Measurements from ENCODE around the gene VAT1L. TPM values are rescaled to one million over a fixed set of nuclear protein-coding genes. Genes with fewer than 3 reads are reported as not detected.

The VAT1L gene
- total RNA-seq, 1 experiment from 2014 or later: 0.10 TPM

GRCh38 chr16:77738706-77739558 lies 49.4 kb upstream of the VAT1L start:
- ChIA-PET RAD21 (ENCODE audit: low non-redundant PET in 1 of 2, low total read pairs in 2 of 2, uncharacterized antibody in 2 of 2, unreplicated experiment in 2 of 2) (no interaction called here), CTCF (no interaction called here), POLR2A (no interaction called here)
- no peak overlapping the region for H3K9ac ChIP-seq (ENCODE audit: low read length)
- no peak overlapping the region for H3K4me3 ChIP-seq (replicated peaks in 1 of 2; ENCODE audit: low read depth in 1 of 2, low read length in 2 of 2)
- no peak overlapping the region for H3K4me2 ChIP-seq (ENCODE audit: low read length)
- no TSS peak for BruUV-seq (replicated peaks)
- no peak for DNase-seq (ENCODE audit: low read depth, low spot score)
- no peak for TF ChIP-seq FOSL1 (IDR thresholded peaks at IDR 0.05; ENCODE audit: low read depth)
- no peak for TF ChIP-seq EZH2 (IDR thresholded peaks at IDR 0.05)
- TF ChIP-seq CBX3 (IDR thresholded peaks at IDR 0.05; ENCODE audit: low read depth): no peak
- TF ChIP-seq EZH2phosphoT487 (IDR thresholded peaks at IDR 0.05; ENCODE audit: borderline replicate concordance): no peak
- no peak for TF ChIP-seq SIN3A (IDR thresholded peaks at IDR 0.05; ENCODE audit: low read depth)
- TF ChIP-seq SRF (IDR thresholded peaks at IDR 0.05; ENCODE audit: low read depth): no peak
- TF ChIP-seq, protein P1, sequence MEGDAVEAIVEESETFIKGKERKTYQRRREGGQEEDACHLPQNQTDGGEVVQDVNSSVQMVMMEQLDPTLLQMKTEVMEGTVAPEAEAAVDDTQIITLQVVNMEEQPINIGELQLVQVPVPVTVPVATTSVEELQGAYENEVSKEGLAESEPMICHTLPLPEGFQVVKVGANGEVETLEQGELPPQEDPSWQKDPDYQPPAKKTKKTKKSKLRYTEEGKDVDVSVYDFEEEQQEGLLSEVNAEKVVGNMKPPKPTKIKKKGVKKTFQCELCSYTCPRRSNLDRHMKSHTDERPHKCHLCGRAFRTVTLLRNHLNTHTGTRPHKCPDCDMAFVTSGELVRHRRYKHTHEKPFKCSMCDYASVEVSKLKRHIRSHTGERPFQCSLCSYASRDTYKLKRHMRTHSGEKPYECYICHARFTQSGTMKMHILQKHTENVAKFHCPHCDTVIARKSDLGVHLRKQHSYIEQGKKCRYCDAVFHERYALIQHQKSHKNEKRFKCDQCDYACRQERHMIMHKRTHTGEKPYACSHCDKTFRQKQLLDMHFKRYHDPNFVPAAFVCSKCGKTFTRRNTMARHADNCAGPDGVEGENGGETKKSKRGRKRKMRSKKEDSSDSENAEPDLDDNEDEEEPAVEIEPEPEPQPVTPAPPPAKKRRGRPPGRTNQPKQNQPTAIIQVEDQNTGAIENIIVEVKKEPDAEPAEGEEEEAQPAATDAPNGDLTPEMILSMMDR (IDR thresholded peaks at IDR 0.05 in 2 of 3, conservative IDR thresholded peaks at IDR 0.05 in 1 of 3; ENCODE audit: borderline replicate concordance in 1 of 3, insufficient read depth in 1 of 3, low read depth in 2 of 3, low read length in 2 of 3): no peak
- no peak for TF ChIP-seq ATF3 (IDR thresholded peaks at IDR 0.05)
- no peak for TF ChIP-seq YY1 (IDR thresholded peaks at IDR 0.05; ENCODE audit: extremely low read depth, insufficient replicate concordance, low read depth, low read length)
- TF ChIP-seq ZFX (IDR thresholded peaks at IDR 0.05): no peak
- TF ChIP-seq RAD21 (IDR thresholded peaks at IDR 0.05; ENCODE audit: low read depth): no peak
- TF ChIP-seq POLR2A (IDR thresholded peaks at IDR 0.05; ENCODE audit: borderline replicate concordance, extremely low read depth, insufficient read depth, insufficient read length): no peak
- TF ChIP-seq POLR2AphosphoS5 (IDR thresholded peaks at IDR 0.05; ENCODE audit: low read depth, low read length): no peak
- TF ChIP-seq ELF1 (IDR thresholded peaks at IDR 0.05; ENCODE audit: borderline replicate concordance, low read depth): no peak
- TF ChIP-seq REST (IDR thresholded peaks at IDR 0.05; ENCODE audit: low read depth): no peak
- TF ChIP-seq CEBPB (IDR thresholded peaks at IDR 0.05; ENCODE audit: low read depth): no peak
- H3K9me3 ChIP-seq (ENCODE audit: control insufficient read depth in 1 of 2, insufficient read depth in 1 of 2, low read depth in 1 of 2, low read length in 2 of 2): no peaks in the 10 kb centered on the region
- no peaks in the 10 kb centered on the region for H3K36me3 ChIP-seq (ENCODE audit: control insufficient read depth in 1 of 2, insufficient read depth in 2 of 2, low read length in 2 of 2)
- H3K9me2 ChIP-seq (ENCODE audit: insufficient read depth): no peaks in the 10 kb centered on the region
- no peak overlapping the region for H3K27ac ChIP-seq (ENCODE audit: low read depth, low read length)
- no peaks in the 10 kb centered on the region for H3K27me3 ChIP-seq (ENCODE audit: insufficient read depth, low read length)
- H4K20me1 ChIP-seq (ENCODE audit: insufficient read depth): no peaks in the 10 kb centered on the region
- no peak for ATAC-seq
- H3K4me1 ChIP-seq (ENCODE audit: control insufficient read depth in 1 of 2, insufficient read depth in 2 of 2, low read length in 2 of 2): no peaks in the 10 kb centered on the region
- H2AFZ ChIP-seq (ENCODE audit: low read depth, low read length, poor library complexity, severe bottlenecking): no peak overlapping the region
- intact Hi-C loops (cut with micrococcal nuclease): no loop called here
- no peaks in the 10 kb centered on the region for H3K79me2 ChIP-seq (ENCODE audit: insufficient read depth, low read length)
